HCT116 (cell line): ENCODE data around the gene DBP. TPM values are rescaled to one million over a fixed set of nuclear protein-coding genes. Genes with fewer than 3 reads are reported as not detected.

Source experiments
- ATAC-seq: fragments of 200-7000 bp; cut with Tn5 transposase; 2 replicates; pipeline ENCODE4 v1.9.1; 2020; ENCODE audit warnings: mild to moderate bottlenecking, moderate library complexity
- BruUV-seq: library from RNA; stranded (reverse); fragments of 400-500 nt; replicated peaks from 2 replicates; lab custom pipeline; 2021; lab: Mats Ljungman, UMichigan
- CTCF ChIA-PET: fragments of 300-600 bp; sonication (Branson Sonifier 250); formaldehyde crosslinking; loops from one replicate; lab custom pipeline; 2021; ENCODE audit warnings: antibody characterized with exemption; lab: Charles Lee
- POLR2A ChIA-PET: fragments of 300-600, 350-600 bp; sonication (Branson Sonifier 250); formaldehyde crosslinking; loops from one replicate; lab custom pipeline; 2021; ENCODE audit warnings: antibody characterized with exemption; lab: Charles Lee
- RAD21 ChIA-PET, 2 experiments: fragments of 300-600 bp; sonication (Branson Sonifier 250); formaldehyde crosslinking; loops; one replicate each; lab custom pipeline; 2023; ENCODE audit warnings: low total read pairs in 2 of 2; ENCODE audit not compliant: uncharacterized antibody in 2 of 2, unreplicated experiment in 2 of 2, low non-redundant PET in 1 of 2; lab: Charles Lee
- DNase-seq: peaks from one replicate; pipeline ENCODE4 v3.0.0-alpha.2; 2010; ENCODE audit warnings: low read depth, low spot score
- H2AFZ ChIP-seq: fragments of 200-600 bp; shearing (Covaris generic), sonication (generic); 2 replicates; pipeline ENCODE4 v1.6.1; 2017; ENCODE audit warnings: low read depth, mixed run types, mixed read lengths, antibody characterized with exemption, low read length; ENCODE audit not compliant: poor library complexity, severe bottlenecking
- H3K27ac ChIP-seq: 2 replicates; pipeline ENCODE4 v1.5.1; 2012; ENCODE audit warnings: low read depth, low read length
- H3K27me3 ChIP-seq: fragments of 200-600 bp; sonication (generic); 2 replicates; pipeline ENCODE4 v1.6.1; 2016; ENCODE audit warnings: mixed run types, low read length, mixed read lengths; ENCODE audit not compliant: insufficient read depth
- H3K36me3 ChIP-seq, 2 experiments: fragments of 200-500 bp in 1 of 2; fragments of 200-600 bp in 1 of 2; sonication (Bioruptor generic) in 1 of 2; sonication (generic) in 1 of 2; 2 replicates each; pipeline versions ENCODE4 v1.5.1 to v1.6.1; 2014 to 2016; ENCODE audit warnings: low read length in 2 of 2, inconsistent platforms in 1 of 2, mixed read lengths in 1 of 2, mixed run types in 1 of 2; ENCODE audit not compliant: insufficient read depth in 2 of 2, control insufficient read depth in 1 of 2
- H3K4me1 ChIP-seq, 2 experiments: fragments of 200-600 bp in 1 of 2; sonication (generic) in 1 of 2; 2 replicates each; pipeline versions ENCODE4 v1.5.1 to v1.6.1; 2012 to 2017; ENCODE audit warnings: low read length in 2 of 2, inconsistent platforms in 1 of 2, mild to moderate bottlenecking in 1 of 2, mixed read lengths in 1 of 2, mixed run types in 1 of 2, moderate library complexity in 1 of 2; ENCODE audit not compliant: insufficient read depth in 2 of 2, control insufficient read depth in 1 of 2
- H3K4me2 ChIP-seq: fragments of 200-600 bp; sonication (generic); 2 replicates; pipeline ENCODE4 v1.6.1; 2017; ENCODE audit warnings: mixed run types, low read length, mixed read lengths
- H3K4me3 ChIP-seq, 2 experiments: fragments of 200-600 bp in 1 of 2; sonication (generic) in 1 of 2; replicated peaks in 1 of 2; 2 replicates each; pipeline ENCODE4 v1.5.1; 2011 to 2016; ENCODE audit warnings: low read length in 2 of 2, control low read depth in 1 of 2, low read depth in 1 of 2, mild to moderate bottlenecking in 1 of 2, mixed read lengths in 1 of 2, mixed run types in 1 of 2
- H3K79me2 ChIP-seq: fragments of 200-600 bp; sonication (generic); 2 replicates; pipeline ENCODE4 v1.6.1; 2017; ENCODE audit warnings: mild to moderate bottlenecking, mixed run types, low read length, moderate library complexity, mixed read lengths; ENCODE audit not compliant: insufficient read depth
- H3K9ac ChIP-seq: fragments of 200-600 bp; sonication (generic); 2 replicates; pipeline ENCODE4 v1.6.1; 2016; ENCODE audit warnings: low read length, mixed read lengths
- H3K9me2 ChIP-seq: fragments of 200-600 bp; sonication (generic), shearing (Covaris generic); 2 replicates; pipeline ENCODE4 v1.6.1; 2017; ENCODE audit warnings: mixed run types, mild to moderate bottlenecking, moderate library complexity; ENCODE audit not compliant: insufficient read depth
- H3K9me3 ChIP-seq, 2 experiments: fragments of 200-500 bp in 1 of 2; fragments of 200-600 bp in 1 of 2; sonication (Bioruptor generic) in 1 of 2; sonication (generic) in 1 of 2; 2 replicates each; pipeline ENCODE4 v1.6.1; 2014 to 2017; ENCODE audit warnings: low read length in 2 of 2, mixed read lengths in 2 of 2, inconsistent platforms in 1 of 2, low read depth in 1 of 2, mild to moderate bottlenecking in 1 of 2, mixed run types in 1 of 2, moderate library complexity in 1 of 2; ENCODE audit not compliant: control insufficient read depth in 1 of 2, insufficient read depth in 1 of 2
- H4K20me1 ChIP-seq: fragments of 200-600 bp; sonication (generic), shearing (Covaris generic); 2 replicates; pipeline ENCODE4 v1.6.1; 2017; ENCODE audit warnings: mixed run types, mild to moderate bottlenecking, moderate library complexity; ENCODE audit not compliant: insufficient read depth
- CBX3 ChIP-seq: IDR thresholded peaks from 2 replicates; pipeline ENCODE4 v1.6.1; 2012; ENCODE audit warnings: low read depth
- CEBPB ChIP-seq: IDR thresholded peaks from 2 replicates; pipeline ENCODE4 v1.6.1; 2012; ENCODE audit warnings: low read depth
- CTCF ChIP-seq, 3 experiments: fragments of 200-600 bp in 1 of 3; sonication (generic) in 1 of 3; IDR thresholded peaks in 2 of 3; conservative IDR thresholded peaks in 1 of 3; 2 replicates each; pipeline ENCODE4 v1.5.1; 2012 to 2017; ENCODE audit warnings: low read depth in 2 of 3, low read length in 2 of 3, antibody characterized with exemption in 1 of 3, borderline replicate concordance in 1 of 3, control low read depth in 1 of 3, mild to moderate bottlenecking in 1 of 3, mixed read lengths in 1 of 3, mixed run types in 1 of 3, moderate library complexity in 1 of 3; ENCODE audit not compliant: insufficient read depth in 1 of 3
- ELF1 ChIP-seq: IDR thresholded peaks from 2 replicates; pipeline ENCODE4 v1.6.1; 2012; ENCODE audit warnings: low read depth, borderline replicate concordance
- EZH2phosphoT487 ChIP-seq: fragments of 200-600 bp; IDR thresholded peaks from 2 replicates; pipeline ENCODE4 v1.6.1; 2018; ENCODE audit warnings: antibody characterized with exemption, borderline replicate concordance
- JUND ChIP-seq: IDR thresholded peaks from 2 replicates; pipeline ENCODE4 v1.6.1; 2012
- MAX ChIP-seq: IDR thresholded peaks from 2 replicates; pipeline ENCODE4 v1.6.1; 2012
- POLR2A ChIP-seq: IDR thresholded peaks from 2 replicates; pipeline ENCODE4 v1.7.0; 2011; ENCODE audit warnings: borderline replicate concordance; ENCODE audit not compliant: insufficient read depth, insufficient read length; ENCODE audit errors: extremely low read depth
- POLR2AphosphoS5 ChIP-seq: IDR thresholded peaks from 2 replicates; pipeline ENCODE4 v1.6.1; 2011; ENCODE audit warnings: mild to moderate bottlenecking, low read depth, low read length, moderate library complexity
- RAD21 ChIP-seq: IDR thresholded peaks from 2 replicates; pipeline ENCODE4 v1.6.1; 2012; ENCODE audit warnings: low read depth, mild to moderate bottlenecking
- REST ChIP-seq: IDR thresholded peaks from 2 replicates; pipeline ENCODE4 v1.6.1; 2012; ENCODE audit warnings: low read depth
- SIN3A ChIP-seq: IDR thresholded peaks from 2 replicates; pipeline ENCODE4 v1.6.1; 2012; ENCODE audit warnings: low read depth
- SP1 ChIP-seq: IDR thresholded peaks from 2 replicates; pipeline ENCODE4 v1.6.1; 2012; ENCODE audit warnings: low read depth
- YY1 ChIP-seq: IDR thresholded peaks from 2 replicates; pipeline ENCODE4 v1.6.1; 2011; ENCODE audit warnings: low read length, low read depth, moderate library complexity, mild to moderate bottlenecking; ENCODE audit not compliant: insufficient replicate concordance; ENCODE audit errors: extremely low read depth
- ZFX ChIP-seq: fragments of 450-650 bp; IDR thresholded peaks from 2 replicates; pipeline ENCODE4 v1.6.1; 2017
- ZNF274 ChIP-seq: fragments of 200-500 bp; sonication (Bioruptor generic); IDR thresholded peaks from 2 replicates; pipeline ENCODE4 v1.6.1; 2014; ENCODE audit warnings: mild to moderate bottlenecking, low read depth, low read length, inconsistent platforms
- intact Hi-C: fragments of 100-400 bp; cut with micrococcal nuclease; formaldehyde crosslinking; loops from 2 replicates; pipeline ENCODE4 v1.10.0; 2022
- total RNA-seq: library from RNA; stranded (reverse); gene quantifications from one replicate; pipeline ENCODE4 v1.2.1, GENCODE V29; 2021; ENCODE audit not compliant: unreplicated experiment

The DBP gene
- total RNA-seq, 1 experiment from 2014 or later = 45.9 TPM

GRCh38 chr19:48678201-48678600 lies 41.0 kb upstream of the DBP start:
- ChIA-PET POLR2A (no interaction called here), RAD21 (no interaction called here), CTCF (interaction anchor here (1.1 to 1.3 kb wide), 2 partner anchors 32 to 60 kb away, joined by 3 to 4 read pairs; partner anchors contain the start of gene CA11)
- Histone ChIP-seq H3K36me3 (no peaks in the 10 kb centered on the region), H3K27me3 (no peaks in the 10 kb centered on the region), H2AFZ (no peak overlapping the region), H3K4me1 (peaks cover 13 to 25% of the 10 kb centered on the region in 2 experiments), H3K4me3 (no peak overlapping the region), H3K9ac (no peak overlapping the region), H3K9me3 (no peaks in the 10 kb centered on the region), H3K27ac (no peak overlapping the region), H3K79me2 (no peaks in the 10 kb centered on the region), H4K20me1 (no peaks in the 10 kb centered on the region), H3K9me2 (no peaks in the 10 kb centered on the region), H3K4me2 (peak overlapping the region; percentile 2)
- BruUV-seq = no TSS peak
- intact Hi-C loops = no loop called here
- DNase-seq (no peak), ATAC-seq (peak; percentile 51)
- no peak for TF ChIP-seq JUND
- TF ChIP-seq ZFX = no peak
- no peak for TF ChIP-seq CTCF (IDR thresholded peaks at IDR 0.05 in 2 of 3, conservative IDR thresholded peaks at IDR 0.05 in 1 of 3; ENCODE audit: borderline replicate concordance in 1 of 3, insufficient read depth in 1 of 3, low read depth in 2 of 3, low read length in 2 of 3)
- TF ChIP-seq RAD21 = no peak
- TF ChIP-seq POLR2A = no peak
- TF ChIP-seq ELF1 = no peak
- TF ChIP-seq EZH2phosphoT487 = no peak
- TF ChIP-seq POLR2AphosphoS5 = no peak
- no peak for TF ChIP-seq ZNF274

GRCh38 chr19:48676887-48677286 lies 39.7 kb upstream of the DBP start:
- Histone ChIP-seq H3K9ac (no peak overlapping the region), H3K36me3 (no peaks in the 10 kb centered on the region), H3K27me3 (no peaks in the 10 kb centered on the region), H2AFZ (no peak overlapping the region), H3K9me3 (no peaks in the 10 kb centered on the region), H3K79me2 (no peaks in the 10 kb centered on the region), H3K4me1 (peaks cover 13 to 25% of the 10 kb centered on the region in 2 experiments), H3K4me3 (no peak overlapping the region), H4K20me1 (no peaks in the 10 kb centered on the region), H3K9me2 (no peaks in the 10 kb centered on the region), H3K27ac (no peak overlapping the region), H3K4me2 (no peak overlapping the region)
- ChIA-PET POLR2A (interaction anchor here (1.4 kb wide), 1 partner anchor 19 kb away, joined by 3 read pairs; the partner anchor contains the start of gene FUT2), RAD21 (no interaction called here), CTCF (interaction anchor here (3.0 to 3.1 kb wide), 2 partner anchors 19 to 62 kb away, joined by 12 to 16 read pairs; partner anchors contain the start of gene FUT2)
- DNase-seq = no peak
- ATAC-seq = no peak
- no TSS peak for BruUV-seq
- intact Hi-C loops = no loop called here
- no peak for TF ChIP-seq JUND
- no peak for TF ChIP-seq ZFX
- no peak for TF ChIP-seq MAX
- TF ChIP-seq CEBPB = no peak
- TF ChIP-seq EZH2phosphoT487 = no peak
- TF ChIP-seq POLR2A = no peak
- no peak for TF ChIP-seq REST
- TF ChIP-seq SIN3A = no peak
- TF ChIP-seq CBX3 = no peak
- TF ChIP-seq ELF1 = no peak
- no peak for TF ChIP-seq YY1
- no peak for TF ChIP-seq POLR2AphosphoS5
- no peak for TF ChIP-seq SP1
